Trophoblast cell (in vitro differentiated cells and primary cell): ENCODE results near the gene PCIF1.

Experiments
- DNase-seq, 2 donors: peaks; one replicate each; pipeline ENCODE4 v3.0.0-alpha.2; 2016
- H2AFZ ChIP-seq: 2 replicates; pipeline ENCODE4 v1.6.1; 2013; ENCODE audit warnings: low read length, moderate library complexity, mild to moderate bottlenecking; ENCODE audit not compliant: insufficient read depth, poor library complexity
- H2AK5ac ChIP-seq: 2 replicates; pipeline ENCODE4 v1.6.1; 2013; ENCODE audit warnings: mild to moderate bottlenecking, low read length
- H2BK120ac ChIP-seq: 2 replicates; pipeline ENCODE4 v1.6.1; 2013; ENCODE audit warnings: low read length, mild to moderate bottlenecking, moderate library complexity; ENCODE audit not compliant: insufficient read depth, poor library complexity
- H2BK12ac ChIP-seq: 2 replicates; pipeline ENCODE4 v1.6.1; 2013; ENCODE audit warnings: mild to moderate bottlenecking, low read length, moderate library complexity
- H2BK5ac ChIP-seq: 2 replicates; pipeline ENCODE4 v1.6.1; 2013; ENCODE audit warnings: low read length, low read depth, moderate library complexity, mild to moderate bottlenecking; ENCODE audit not compliant: poor library complexity
- H3K14ac ChIP-seq: 2 replicates; pipeline ENCODE4 v1.6.1; 2013; ENCODE audit warnings: mild to moderate bottlenecking, low read length
- H3K18ac ChIP-seq: 2 replicates; pipeline ENCODE4 v1.6.1; 2013; ENCODE audit warnings: mild to moderate bottlenecking, low read length
- H3K23ac ChIP-seq: 2 replicates; pipeline ENCODE4 v1.6.1; 2013; ENCODE audit warnings: low read length
- H3K27ac ChIP-seq: 2 replicates; pipeline ENCODE4 v1.5.1; 2013; ENCODE audit warnings: low read depth, mild to moderate bottlenecking, inconsistent platforms, low read length, moderate library complexity
- H3K27me3 ChIP-seq: 2 replicates; pipeline ENCODE4 v1.6.1; 2013; ENCODE audit warnings: inconsistent platforms, mild to moderate bottlenecking, low read length, moderate library complexity; ENCODE audit not compliant: insufficient read depth
- H3K36me3 ChIP-seq, 2 experiments: 1 replicate in 1 of 2; 2 replicates in 1 of 2; pipeline ENCODE4 v1.6.1; 2013; ENCODE audit warnings: low read length in 2 of 2, mild to moderate bottlenecking in 2 of 2, moderate library complexity in 1 of 2; ENCODE audit not compliant: insufficient read depth in 2 of 2, control insufficient read depth in 1 of 2
- H3K4ac ChIP-seq: 2 replicates; pipeline ENCODE4 v1.6.1; 2013; ENCODE audit warnings: low read depth, mild to moderate bottlenecking, low read length, moderate library complexity
- H3K4me1 ChIP-seq, 2 experiments: 1 replicate in 1 of 2; 2 replicates in 1 of 2; pipeline ENCODE4 v1.6.1; 2013; ENCODE audit warnings: low read length in 2 of 2, mild to moderate bottlenecking in 2 of 2, moderate library complexity in 1 of 2; ENCODE audit not compliant: insufficient read depth in 2 of 2, control insufficient read depth in 1 of 2
- H3K4me2 ChIP-seq: 2 replicates; pipeline ENCODE4 v1.6.1; 2013; ENCODE audit warnings: inconsistent platforms, mild to moderate bottlenecking, low read length, moderate library complexity
- H3K4me3 ChIP-seq: 2 replicates; pipeline ENCODE4 v1.5.1; 2013; ENCODE audit warnings: mild to moderate bottlenecking, low read depth, low read length, inconsistent platforms
- H3K79me1 ChIP-seq: one replicate; pipeline ENCODE4 v1.6.1; 2013; ENCODE audit warnings: low read length
- H3K79me2 ChIP-seq: 2 replicates; pipeline ENCODE4 v1.6.1; 2013; ENCODE audit warnings: low read length, mild to moderate bottlenecking; ENCODE audit not compliant: control insufficient read depth, insufficient read depth, poor library complexity
- H3K9ac ChIP-seq: 2 replicates; pipeline ENCODE4 v1.6.1; 2013; ENCODE audit warnings: mild to moderate bottlenecking, low read length
- H3K9me3 ChIP-seq: 2 replicates; pipeline ENCODE4 v1.6.1; 2013; ENCODE audit warnings: low read depth, mild to moderate bottlenecking, control low read depth, inconsistent platforms, low read length; ENCODE audit not compliant: insufficient read depth
- H4K12ac ChIP-seq: 2 replicates; pipeline ENCODE4 v1.6.1; 2013; ENCODE audit warnings: low read depth, mild to moderate bottlenecking, low read length, moderate library complexity
- H4K8ac ChIP-seq: 2 replicates; pipeline ENCODE4 v1.6.1; 2013; ENCODE audit warnings: low read depth, mild to moderate bottlenecking, low read length, moderate library complexity
- H4K91ac ChIP-seq: one replicate; pipeline ENCODE4 v1.6.1; 2013; ENCODE audit warnings: low read depth, mild to moderate bottlenecking, low read length, moderate library complexity
- WGBS: extraction: QIAGEN DNeasy Blood & Tissue Kit; methylation state at CpG from one replicate; pipeline ENCODE4 v1.1.7; 2013; ENCODE audit warnings: missing lambda C conversion rate; ENCODE audit not compliant: insufficient read length, insufficient coverage; ENCODE audit errors: extremely low coverage; 5-methylcytosine and 5-hydroxymethylcytosine counted together

PCIF1 gene

GRCh38 chr20:45967551-45968080 is 33.1 kb downstream of the PCIF1 start:
- Histone ChIP-seq H3K27ac (no peak overlapping the region), H3K9me3 (peaks cover 3% of the 10 kb centered on the region), H2AK5ac (no peak overlapping the region), H3K18ac (no peak overlapping the region), H3K14ac (no peak overlapping the region), H3K36me3 (peaks cover 53 to 57% of the 10 kb centered on the region in 2 experiments), H2BK120ac (no peak overlapping the region), H4K12ac (no peak overlapping the region), H3K4ac (no peak overlapping the region), H3K4me3 (no peak overlapping the region), H3K27me3 (no peaks in the 10 kb centered on the region), H3K4me1 (peaks cover 10 to 11% of the 10 kb centered on the region in 2 experiments), H3K23ac (no peak overlapping the region), H4K91ac (no peak overlapping the region), H3K4me2 (no peak overlapping the region), H2BK12ac (no peak overlapping the region), H4K8ac (no peak overlapping the region), H3K9ac (no peak overlapping the region), H3K79me2 (peaks cover 12% of the 10 kb centered on the region), H3K79me1 (peaks cover 14% of the 10 kb centered on the region), H2BK5ac (no peak overlapping the region), H2AFZ (no peak overlapping the region)
- no CpG with 5 or more reads among the region's 13 CpGs for WGBS
- DNase-seq = no peak

- Histone ChIP-seq H3K23ac (no peak overlapping the region), H3K4me3 (no peak overlapping the region), H2BK5ac (no peak overlapping the region), H3K36me3 (peaks cover 51 to 54% of the 10 kb centered on the region in 2 experiments), H3K27ac (no peak overlapping the region), H3K4ac (no peak overlapping the region), H3K27me3 (no peaks in the 10 kb centered on the region), H4K8ac (no peak overlapping the region), H3K9me3 (peaks cover 1% of the 10 kb centered on the region), H4K91ac (no peak overlapping the region), H4K12ac (no peak overlapping the region), H2AK5ac (no peak overlapping the region), H3K79me1 (peaks cover 15% of the 10 kb centered on the region), H3K79me2 (peaks cover 12% of the 10 kb centered on the region), H2BK12ac (no peak overlapping the region), H2AFZ (no peak overlapping the region), H3K4me2 (no peak overlapping the region), H3K9ac (no peak overlapping the region), H3K4me1 (peaks cover 13% of the 10 kb centered on the region in 2 experiments), H2BK120ac (no peak overlapping the region), H3K18ac (no peak overlapping the region), H3K14ac (no peak overlapping the region)
- DNase-seq = no peak
- no CpG with 5 or more reads among the region's 10 CpGs for WGBS
Observed at GRCh38 chr20:45968081-45968671, 33.7 kb downstream of the PCIF1 start.

GRCh38 chr20:45968801-45969711 is 34.6 kb downstream of the PCIF1 start:
- H3K4me1 ChIP-seq = peaks cover 13% of the 10 kb centered on the region in 2 experiments
- H4K91ac ChIP-seq = no peak overlapping the region
- WGBS = no CpG with 5 or more reads among the region's 14 CpGs
- peaks cover 15% of the 10 kb centered on the region for H3K79me1 ChIP-seq
- H2BK12ac ChIP-seq = no peak overlapping the region
- no peak overlapping the region for H2BK5ac ChIP-seq
- H3K79me2 ChIP-seq = peaks cover 12% of the 10 kb centered on the region
- H4K12ac ChIP-seq = no peak overlapping the region
- no peak overlapping the region for H3K18ac ChIP-seq
- no peak overlapping the region for H2AK5ac ChIP-seq
- H3K27me3 ChIP-seq = no peaks in the 10 kb centered on the region
- no peaks in the 10 kb centered on the region for H3K9me3 ChIP-seq
- H3K4me2 ChIP-seq = no peak overlapping the region
- H3K4me3 ChIP-seq = no peak overlapping the region
- H4K8ac ChIP-seq = no peak overlapping the region
- peak overlapping the region; percentile 5 for H3K9ac ChIP-seq
- H3K27ac ChIP-seq = no peak overlapping the region
- H2AFZ ChIP-seq = no peak overlapping the region
- H3K23ac ChIP-seq = no peak overlapping the region
- DNase-seq = no peak
- no peak overlapping the region for H3K4ac ChIP-seq
- H3K36me3 ChIP-seq = peaks cover 42 to 45% of the 10 kb centered on the region in 2 experiments
- H3K14ac ChIP-seq = no peak overlapping the region
- H2BK120ac ChIP-seq = no peak overlapping the region

- Histone ChIP-seq H3K9ac (peak overlapping the region; percentile 5), H3K4me1 (peaks cover 13 to 16% of the 10 kb centered on the region in 2 experiments), H2BK120ac (no peak overlapping the region), H4K91ac (no peak overlapping the region), H3K79me2 (peaks cover 12% of the 10 kb centered on the region), H3K79me1 (peaks cover 15% of the 10 kb centered on the region), H3K4ac (no peak overlapping the region), H2AK5ac (no peak overlapping the region), H3K4me2 (no peak overlapping the region), H3K36me3 (peaks cover 39 to 40% of the 10 kb centered on the region in 2 experiments), H3K27me3 (no peaks in the 10 kb centered on the region), H3K18ac (peak overlapping the region; percentile 25), H3K14ac (no peak overlapping the region), H3K27ac (no peak overlapping the region), H3K23ac (no peak overlapping the region), H3K9me3 (no peaks in the 10 kb centered on the region), H4K12ac (no peak overlapping the region), H3K4me3 (no peak overlapping the region), H2AFZ (peak overlapping the region; percentile 55), H2BK5ac (no peak overlapping the region), H2BK12ac (no peak overlapping the region), H4K8ac (no peak overlapping the region)
- WGBS = no CpG with 5 or more reads among the region's 6 CpGs
- peak in 1 of 2 donors; percentile 69 for DNase-seq
Observed at GRCh38 chr20:45969712-45970634, 35.5 kb downstream of the PCIF1 start.
